OCI-LY3 (cell line): ENCODE results near the gene PODNL1.

Source experiments
- EZH2phosphoT487 ChIP-seq: fragments of 200-600 bp; shearing (Covaris generic); IDR thresholded peaks from 2 replicates; pipeline ENCODE4 v1.6.1; 2018; ENCODE audit warnings: antibody characterized with exemption, mixed run types, low read depth
- TF ChIP-seq, protein P1 (sequence below): fragments of 200-600, 300-600 bp; sonication (generic); IDR thresholded peaks from 2 replicates; pipeline ENCODE4 v1.5.1; 2014; ENCODE audit warnings: antibody characterized with exemption, low read length, low read depth

DNA sequence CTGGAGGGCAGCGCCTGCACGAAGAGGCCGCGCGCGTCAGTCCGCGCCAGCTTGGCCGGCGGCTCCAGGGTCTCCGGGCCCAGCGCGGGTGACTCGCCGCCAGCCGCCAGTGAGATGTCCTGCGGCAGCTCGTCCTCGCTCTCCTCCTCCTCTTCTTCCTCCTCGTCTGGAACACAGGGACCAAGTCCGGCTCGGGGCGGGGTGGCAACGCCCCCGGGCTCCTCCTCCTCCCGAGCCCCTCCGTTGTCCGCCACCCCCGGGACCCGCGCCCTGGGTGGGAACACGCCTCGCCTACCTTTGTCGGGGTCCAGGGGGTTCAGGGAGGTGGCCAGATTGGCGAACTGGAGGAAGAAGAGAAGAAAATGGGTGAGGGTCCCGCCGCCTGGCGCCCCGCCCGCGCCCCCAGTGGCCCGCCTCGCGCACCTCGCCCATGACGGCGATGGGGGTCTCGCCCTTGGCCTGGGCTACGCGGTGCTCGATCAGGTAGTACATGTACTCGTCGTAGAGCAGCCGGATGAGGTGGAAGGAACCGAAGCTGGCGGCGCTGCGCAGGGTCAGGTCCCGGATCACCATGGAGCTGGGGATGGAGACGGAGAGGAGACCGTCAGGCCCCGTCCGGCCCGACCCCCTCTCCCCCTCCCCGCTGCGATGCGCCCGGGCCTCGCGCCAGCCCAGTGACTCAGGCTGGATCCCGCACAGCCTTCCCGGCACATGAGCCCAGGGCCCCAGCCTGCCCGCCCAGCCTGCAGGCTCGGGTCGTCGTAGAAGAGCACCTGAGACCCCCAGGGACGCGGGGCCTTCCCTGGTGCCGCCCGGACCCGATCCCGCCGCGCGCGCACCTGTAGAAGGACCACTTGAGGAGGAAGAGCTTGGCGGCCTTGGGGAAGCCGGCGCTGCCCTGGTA lies 24.7 kb upstream of the PODNL1 start:
- TF ChIP-seq, protein P1, sequence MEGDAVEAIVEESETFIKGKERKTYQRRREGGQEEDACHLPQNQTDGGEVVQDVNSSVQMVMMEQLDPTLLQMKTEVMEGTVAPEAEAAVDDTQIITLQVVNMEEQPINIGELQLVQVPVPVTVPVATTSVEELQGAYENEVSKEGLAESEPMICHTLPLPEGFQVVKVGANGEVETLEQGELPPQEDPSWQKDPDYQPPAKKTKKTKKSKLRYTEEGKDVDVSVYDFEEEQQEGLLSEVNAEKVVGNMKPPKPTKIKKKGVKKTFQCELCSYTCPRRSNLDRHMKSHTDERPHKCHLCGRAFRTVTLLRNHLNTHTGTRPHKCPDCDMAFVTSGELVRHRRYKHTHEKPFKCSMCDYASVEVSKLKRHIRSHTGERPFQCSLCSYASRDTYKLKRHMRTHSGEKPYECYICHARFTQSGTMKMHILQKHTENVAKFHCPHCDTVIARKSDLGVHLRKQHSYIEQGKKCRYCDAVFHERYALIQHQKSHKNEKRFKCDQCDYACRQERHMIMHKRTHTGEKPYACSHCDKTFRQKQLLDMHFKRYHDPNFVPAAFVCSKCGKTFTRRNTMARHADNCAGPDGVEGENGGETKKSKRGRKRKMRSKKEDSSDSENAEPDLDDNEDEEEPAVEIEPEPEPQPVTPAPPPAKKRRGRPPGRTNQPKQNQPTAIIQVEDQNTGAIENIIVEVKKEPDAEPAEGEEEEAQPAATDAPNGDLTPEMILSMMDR = no peak
- TF ChIP-seq EZH2phosphoT487 = no peak
